H1 (cell line): Measurements from ENCODE around the gene OSTC.

Experiments
- CTCF ChIP-seq, 3 experiments: IDR thresholded peaks; 1 replicate in 2 of 3; 2 replicates in 1 of 3; pipeline versions ENCODE4 v1.5.1 to v1.6.1; 2011; ENCODE audit warnings: low read length in 3 of 3, mild to moderate bottlenecking in 3 of 3, inconsistent platforms in 2 of 3, low read depth in 1 of 3, moderate library complexity in 1 of 3; ENCODE audit not compliant: insufficient read depth in 1 of 3; ENCODE audit errors: control extremely low read depth in 1 of 3
- EZH2 ChIP-seq: fragments of 200-600 bp; sonication (generic); IDR thresholded peaks from 2 replicates; pipeline ENCODE4 v1.7.1; 2012; ENCODE audit warnings: low read depth, mild to moderate bottlenecking, moderate library complexity, low read length, inconsistent platforms; ENCODE audit not compliant: severe bottlenecking
- HDAC2 ChIP-seq, 2 experiments: fragments of 300-600 bp in 1 of 2; sonication (generic) in 1 of 2; IDR thresholded peaks; 2 replicates each; pipeline ENCODE4 v1.6.1; 2011 to 2012; ENCODE audit warnings: low read depth in 2 of 2, low read length in 2 of 2, mild to moderate bottlenecking in 2 of 2, moderate library complexity in 2 of 2, borderline replicate concordance in 1 of 2, inconsistent platforms in 1 of 2
- KDM5A ChIP-seq: fragments of 200-600 bp; IDR thresholded peaks from 2 replicates; pipeline ENCODE4 v1.7.1; 2012; ENCODE audit warnings: mild to moderate bottlenecking, low read length, inconsistent platforms, mixed read lengths
- PHF8 ChIP-seq: fragments of 200-600 bp; sonication (generic); conservative IDR thresholded peaks from 2 replicates; pipeline ENCODE4 v1.7.1; 2012; ENCODE audit warnings: low read depth, mild to moderate bottlenecking, inconsistent platforms, low read length, moderate library complexity
- POLR2A ChIP-seq, 2 experiments: IDR thresholded peaks; 1 replicate in 1 of 2; 2 replicates in 1 of 2; pipeline ENCODE4 v1.6.1; 2011; ENCODE audit warnings: low read depth in 2 of 2, low read length in 2 of 2, mild to moderate bottlenecking in 2 of 2; ENCODE audit errors: control extremely low read depth in 1 of 2
- RBBP5 ChIP-seq: IDR thresholded peaks from 2 replicates; pipeline ENCODE4 v1.7.1; 2012; ENCODE audit warnings: low read depth, mild to moderate bottlenecking, inconsistent platforms, low read length, moderate library complexity, borderline replicate concordance
- TAF1 ChIP-seq: IDR thresholded peaks from 2 replicates; pipeline ENCODE4 v1.6.1; 2011; ENCODE audit warnings: mild to moderate bottlenecking, low read depth, low read length
- YY1 ChIP-seq: IDR thresholded peaks from 2 replicates; pipeline ENCODE4 v1.6.1; 2011; ENCODE audit warnings: low read depth, mild to moderate bottlenecking, low read length
- TF ChIP-seq, protein P1 (sequence below): IDR thresholded peaks from 2 replicates; pipeline ENCODE4 v1.6.1; 2012; ENCODE audit warnings: inconsistent platforms

- TF ChIP-seq EZH2 (no peak), HDAC2 (IDR thresholded peaks at IDR 0.05; ENCODE audit: borderline replicate concordance in 1 of 2, low read depth in 2 of 2, low read length in 2 of 2) (no peak), RBBP5 (no peak), POLR2A (IDR thresholded peaks at IDR 0.05; ENCODE audit: control extremely low read depth in 1 of 2, low read depth in 2 of 2, low read length in 2 of 2) (no peak), KDM5A (no peak), YY1 (no peak), PHF8 (no peak), CTCF (IDR thresholded peaks at IDR 0.05; ENCODE audit: control extremely low read depth in 1 of 3, insufficient read depth in 1 of 3, low read depth in 1 of 3, low read length in 3 of 3) (no peak), TAF1 (no peak)
- TF ChIP-seq, protein P1, sequence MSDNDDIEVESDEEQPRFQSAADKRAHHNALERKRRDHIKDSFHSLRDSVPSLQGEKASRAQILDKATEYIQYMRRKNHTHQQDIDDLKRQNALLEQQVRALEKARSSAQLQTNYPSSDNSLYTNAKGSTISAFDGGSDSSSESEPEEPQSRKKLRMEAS, result no peak
Measured at GRCh38 chr4:108685036-108685686, 34.8 kb downstream of the OSTC start.
